HCT116 (cell line): ENCODE measurements around the gene WDR90. TPM values are rescaled to one million over a fixed set of nuclear protein-coding genes. Genes with fewer than 3 reads are reported as not detected.

Source experiments
- ATAC-seq: fragments of 200-7000 bp; cut with Tn5 transposase; 2 replicates; pipeline ENCODE4 v1.9.1; 2020; ENCODE audit warnings: mild to moderate bottlenecking, moderate library complexity
- BruUV-seq: library from RNA; stranded (reverse); fragments of 400-500 nt; replicated peaks from 2 replicates; lab custom pipeline; 2021; lab: Mats Ljungman, UMichigan
- CTCF ChIA-PET: fragments of 300-600 bp; sonication (Branson Sonifier 250); formaldehyde crosslinking; loops from one replicate; lab custom pipeline; 2021; ENCODE audit warnings: antibody characterized with exemption; lab: Charles Lee
- POLR2A ChIA-PET: fragments of 300-600, 350-600 bp; sonication (Branson Sonifier 250); formaldehyde crosslinking; loops from one replicate; lab custom pipeline; 2021; ENCODE audit warnings: antibody characterized with exemption; lab: Charles Lee
- RAD21 ChIA-PET, 2 experiments: fragments of 300-600 bp; sonication (Branson Sonifier 250); formaldehyde crosslinking; loops; one replicate each; lab custom pipeline; 2023; ENCODE audit warnings: low total read pairs in 2 of 2; ENCODE audit not compliant: uncharacterized antibody in 2 of 2, unreplicated experiment in 2 of 2, low non-redundant PET in 1 of 2; lab: Charles Lee
- DNase-seq: peaks from one replicate; pipeline ENCODE4 v3.0.0-alpha.2; 2010; ENCODE audit warnings: low read depth, low spot score
- H2AFZ ChIP-seq: fragments of 200-600 bp; shearing (Covaris generic), sonication (generic); 2 replicates; pipeline ENCODE4 v1.6.1; 2017; ENCODE audit warnings: low read depth, mixed run types, mixed read lengths, antibody characterized with exemption, low read length; ENCODE audit not compliant: poor library complexity, severe bottlenecking
- H3K27ac ChIP-seq: 2 replicates; pipeline ENCODE4 v1.5.1; 2012; ENCODE audit warnings: low read depth, low read length
- H3K27me3 ChIP-seq: fragments of 200-600 bp; sonication (generic); 2 replicates; pipeline ENCODE4 v1.6.1; 2016; ENCODE audit warnings: mixed run types, low read length, mixed read lengths; ENCODE audit not compliant: insufficient read depth
- H3K36me3 ChIP-seq, 2 experiments: fragments of 200-500 bp in 1 of 2; fragments of 200-600 bp in 1 of 2; sonication (Bioruptor generic) in 1 of 2; sonication (generic) in 1 of 2; 2 replicates each; pipeline versions ENCODE4 v1.5.1 to v1.6.1; 2014 to 2016; ENCODE audit warnings: low read length in 2 of 2, inconsistent platforms in 1 of 2, mixed read lengths in 1 of 2, mixed run types in 1 of 2; ENCODE audit not compliant: insufficient read depth in 2 of 2, control insufficient read depth in 1 of 2
- H3K4me1 ChIP-seq, 2 experiments: fragments of 200-600 bp in 1 of 2; sonication (generic) in 1 of 2; 2 replicates each; pipeline versions ENCODE4 v1.5.1 to v1.6.1; 2012 to 2017; ENCODE audit warnings: low read length in 2 of 2, inconsistent platforms in 1 of 2, mild to moderate bottlenecking in 1 of 2, mixed read lengths in 1 of 2, mixed run types in 1 of 2, moderate library complexity in 1 of 2; ENCODE audit not compliant: insufficient read depth in 2 of 2, control insufficient read depth in 1 of 2
- H3K4me2 ChIP-seq: fragments of 200-600 bp; sonication (generic); 2 replicates; pipeline ENCODE4 v1.6.1; 2017; ENCODE audit warnings: mixed run types, low read length, mixed read lengths
- H3K4me3 ChIP-seq, 2 experiments: fragments of 200-600 bp in 1 of 2; sonication (generic) in 1 of 2; replicated peaks in 1 of 2; 2 replicates each; pipeline ENCODE4 v1.5.1; 2011 to 2016; ENCODE audit warnings: low read length in 2 of 2, control low read depth in 1 of 2, low read depth in 1 of 2, mild to moderate bottlenecking in 1 of 2, mixed read lengths in 1 of 2, mixed run types in 1 of 2
- H3K79me2 ChIP-seq: fragments of 200-600 bp; sonication (generic); 2 replicates; pipeline ENCODE4 v1.6.1; 2017; ENCODE audit warnings: mild to moderate bottlenecking, mixed run types, low read length, moderate library complexity, mixed read lengths; ENCODE audit not compliant: insufficient read depth
- H3K9ac ChIP-seq: fragments of 200-600 bp; sonication (generic); 2 replicates; pipeline ENCODE4 v1.6.1; 2016; ENCODE audit warnings: low read length, mixed read lengths
- H3K9me2 ChIP-seq: fragments of 200-600 bp; sonication (generic), shearing (Covaris generic); 2 replicates; pipeline ENCODE4 v1.6.1; 2017; ENCODE audit warnings: mixed run types, mild to moderate bottlenecking, moderate library complexity; ENCODE audit not compliant: insufficient read depth
- H3K9me3 ChIP-seq, 2 experiments: fragments of 200-500 bp in 1 of 2; fragments of 200-600 bp in 1 of 2; sonication (Bioruptor generic) in 1 of 2; sonication (generic) in 1 of 2; 2 replicates each; pipeline ENCODE4 v1.6.1; 2014 to 2017; ENCODE audit warnings: low read length in 2 of 2, mixed read lengths in 2 of 2, inconsistent platforms in 1 of 2, low read depth in 1 of 2, mild to moderate bottlenecking in 1 of 2, mixed run types in 1 of 2, moderate library complexity in 1 of 2; ENCODE audit not compliant: control insufficient read depth in 1 of 2, insufficient read depth in 1 of 2
- H4K20me1 ChIP-seq: fragments of 200-600 bp; sonication (generic), shearing (Covaris generic); 2 replicates; pipeline ENCODE4 v1.6.1; 2017; ENCODE audit warnings: mixed run types, mild to moderate bottlenecking, moderate library complexity; ENCODE audit not compliant: insufficient read depth
- CEBPB ChIP-seq: IDR thresholded peaks from 2 replicates; pipeline ENCODE4 v1.6.1; 2012; ENCODE audit warnings: low read depth
- EGR1 ChIP-seq: IDR thresholded peaks from 2 replicates; pipeline ENCODE4 v1.6.1; 2012; ENCODE audit warnings: low read depth
- POLR2A ChIP-seq: IDR thresholded peaks from 2 replicates; pipeline ENCODE4 v1.7.0; 2011; ENCODE audit warnings: borderline replicate concordance; ENCODE audit not compliant: insufficient read depth, insufficient read length; ENCODE audit errors: extremely low read depth
- POLR2AphosphoS5 ChIP-seq: IDR thresholded peaks from 2 replicates; pipeline ENCODE4 v1.6.1; 2011; ENCODE audit warnings: mild to moderate bottlenecking, low read depth, low read length, moderate library complexity
- RAD21 ChIP-seq: IDR thresholded peaks from 2 replicates; pipeline ENCODE4 v1.6.1; 2012; ENCODE audit warnings: low read depth, mild to moderate bottlenecking
- SP1 ChIP-seq: IDR thresholded peaks from 2 replicates; pipeline ENCODE4 v1.6.1; 2012; ENCODE audit warnings: low read depth
- SRF ChIP-seq: IDR thresholded peaks from 2 replicates; pipeline ENCODE4 v1.6.1; 2012; ENCODE audit warnings: low read depth
- TCF7L2 ChIP-seq: IDR thresholded peaks from 2 replicates; pipeline ENCODE4 v1.7.0; 2011; ENCODE audit warnings: borderline replicate concordance, inconsistent platforms; ENCODE audit not compliant: insufficient read depth, insufficient read length; ENCODE audit errors: extremely low read depth
- ZFX ChIP-seq: fragments of 450-650 bp; IDR thresholded peaks from 2 replicates; pipeline ENCODE4 v1.6.1; 2017
- intact Hi-C: fragments of 100-400 bp; cut with micrococcal nuclease; formaldehyde crosslinking; loops from 2 replicates; pipeline ENCODE4 v1.10.0; 2022
- total RNA-seq: library from RNA; stranded (reverse); gene quantifications from one replicate; pipeline ENCODE4 v1.2.1, GENCODE V29; 2021; ENCODE audit not compliant: unreplicated experiment
- TF ChIP-seq, protein P1 (sequence below): IDR thresholded peaks from 2 replicates; pipeline ENCODE4 v1.6.1; 2012
- TF ChIP-seq, protein P2 (sequence below): IDR thresholded peaks from 2 replicates; pipeline ENCODE4 v1.6.1; 2012
- TF ChIP-seq, protein P3 (sequence below), 3 experiments: fragments of 200-600 bp in 1 of 3; sonication (generic) in 1 of 3; IDR thresholded peaks in 2 of 3; conservative IDR thresholded peaks in 1 of 3; 2 replicates each; pipeline ENCODE4 v1.5.1; 2012 to 2017; ENCODE audit warnings: low read depth in 2 of 3, low read length in 2 of 3, antibody characterized with exemption in 1 of 3, borderline replicate concordance in 1 of 3, control low read depth in 1 of 3, mild to moderate bottlenecking in 1 of 3, mixed read lengths in 1 of 3, mixed run types in 1 of 3, moderate library complexity in 1 of 3; ENCODE audit not compliant: insufficient read depth in 1 of 3

Gene WDR90
- total RNA-seq, 1 experiment from 2014 or later: 73.7 TPM

GRCh38 chr16:638836-639235, 10.3 kb upstream of the WDR90 start:
- Histone ChIP-seq H3K4me3 (no peak overlapping the region), H3K36me3 (no peaks in the 10 kb centered on the region), H2AFZ (no peak overlapping the region), H4K20me1 (no peaks in the 10 kb centered on the region), H3K27ac (no peak overlapping the region), H3K9me2 (no peaks in the 10 kb centered on the region), H3K79me2 (peaks cover 27% of the 10 kb centered on the region; the same call in 1 of the 2 replicates), H3K9me3 (no peaks in the 10 kb centered on the region), H3K9ac (no peak overlapping the region), H3K4me2 (no peak overlapping the region), H3K4me1 (peaks cover 0 to 28% of the 10 kb centered on the region in 2 experiments; a peak in 3 of 4 replicates), H3K27me3 (no peaks in the 10 kb centered on the region)
- intact Hi-C loops: no loop called here
- ChIA-PET POLR2A (no interaction called here), CTCF (no interaction called here), RAD21 (no interaction called here)
- no peak for DNase-seq
- ATAC-seq: no peak
- BruUV-seq: no TSS peak
- TF ChIP-seq POLR2AphosphoS5 (no peak), ZFX (no peak), POLR2A (no peak), RAD21 (no peak), SRF (no peak), EGR1 (no peak), TCF7L2 (no peak), SP1 (no peak), CEBPB (no peak)
- TF ChIP-seq, protein P1, sequence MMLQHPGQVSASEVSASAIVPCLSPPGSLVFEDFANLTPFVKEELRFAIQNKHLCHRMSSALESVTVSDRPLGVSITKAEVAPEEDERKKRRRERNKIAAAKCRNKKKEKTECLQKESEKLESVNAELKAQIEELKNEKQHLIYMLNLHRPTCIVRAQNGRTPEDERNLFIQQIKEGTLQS: no peak
- TF ChIP-seq, protein P2, sequence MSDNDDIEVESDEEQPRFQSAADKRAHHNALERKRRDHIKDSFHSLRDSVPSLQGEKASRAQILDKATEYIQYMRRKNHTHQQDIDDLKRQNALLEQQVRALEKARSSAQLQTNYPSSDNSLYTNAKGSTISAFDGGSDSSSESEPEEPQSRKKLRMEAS: no peak
- TF ChIP-seq, protein P3, sequence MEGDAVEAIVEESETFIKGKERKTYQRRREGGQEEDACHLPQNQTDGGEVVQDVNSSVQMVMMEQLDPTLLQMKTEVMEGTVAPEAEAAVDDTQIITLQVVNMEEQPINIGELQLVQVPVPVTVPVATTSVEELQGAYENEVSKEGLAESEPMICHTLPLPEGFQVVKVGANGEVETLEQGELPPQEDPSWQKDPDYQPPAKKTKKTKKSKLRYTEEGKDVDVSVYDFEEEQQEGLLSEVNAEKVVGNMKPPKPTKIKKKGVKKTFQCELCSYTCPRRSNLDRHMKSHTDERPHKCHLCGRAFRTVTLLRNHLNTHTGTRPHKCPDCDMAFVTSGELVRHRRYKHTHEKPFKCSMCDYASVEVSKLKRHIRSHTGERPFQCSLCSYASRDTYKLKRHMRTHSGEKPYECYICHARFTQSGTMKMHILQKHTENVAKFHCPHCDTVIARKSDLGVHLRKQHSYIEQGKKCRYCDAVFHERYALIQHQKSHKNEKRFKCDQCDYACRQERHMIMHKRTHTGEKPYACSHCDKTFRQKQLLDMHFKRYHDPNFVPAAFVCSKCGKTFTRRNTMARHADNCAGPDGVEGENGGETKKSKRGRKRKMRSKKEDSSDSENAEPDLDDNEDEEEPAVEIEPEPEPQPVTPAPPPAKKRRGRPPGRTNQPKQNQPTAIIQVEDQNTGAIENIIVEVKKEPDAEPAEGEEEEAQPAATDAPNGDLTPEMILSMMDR (IDR thresholded peaks at IDR 0.05 in 2 of 3, conservative IDR thresholded peaks at IDR 0.05 in 1 of 3; ENCODE audit: borderline replicate concordance in 1 of 3, insufficient read depth in 1 of 3, low read depth in 2 of 3, low read length in 2 of 3): no peak
